ENCODE measurements around the gene DNAJA3. TPM values are rescaled to one million over a fixed set of nuclear protein-coding genes. Genes with fewer than 3 reads are reported as not detected.

Gene DNAJA3
- total RNA-seq, 4 donors from 2014 or later, result 24.8 to 42.4 (median 31.8) TPM

DNA sequence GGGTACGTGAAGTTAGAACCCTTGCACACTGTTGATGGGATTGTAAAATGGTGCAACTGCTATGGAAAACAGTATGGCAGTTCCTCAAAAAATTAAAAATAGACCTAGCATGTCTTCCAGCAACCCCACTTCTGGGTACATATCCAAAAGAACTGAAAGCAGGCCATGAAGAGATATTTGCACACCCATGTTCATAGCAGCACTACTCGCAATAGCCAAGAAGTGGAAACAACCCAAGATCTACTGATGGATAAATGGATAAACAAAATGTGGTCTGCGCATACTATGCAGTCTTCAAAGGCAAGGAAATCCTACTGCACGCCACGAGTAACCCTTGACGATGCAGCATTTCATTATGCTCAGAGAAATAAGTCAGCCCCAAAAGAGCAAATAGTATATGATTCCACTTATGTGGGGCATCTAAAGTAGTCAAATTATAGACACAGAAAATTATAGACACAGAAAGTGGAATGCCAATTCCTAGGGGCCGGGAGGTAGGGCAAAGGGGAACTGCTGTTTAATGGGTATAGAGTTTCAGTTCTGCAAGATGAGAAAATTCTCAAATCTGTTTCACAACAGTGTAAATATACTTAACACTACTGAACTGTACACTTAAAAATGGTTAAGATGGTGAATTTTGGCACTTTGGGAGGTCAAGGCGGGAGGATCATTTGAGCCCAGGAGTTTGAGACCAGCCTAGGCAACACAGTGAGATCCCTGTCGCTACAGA lies 26.5 kb upstream of the DNAJA3 start:
- TF ChIP-seq, protein P1, sequence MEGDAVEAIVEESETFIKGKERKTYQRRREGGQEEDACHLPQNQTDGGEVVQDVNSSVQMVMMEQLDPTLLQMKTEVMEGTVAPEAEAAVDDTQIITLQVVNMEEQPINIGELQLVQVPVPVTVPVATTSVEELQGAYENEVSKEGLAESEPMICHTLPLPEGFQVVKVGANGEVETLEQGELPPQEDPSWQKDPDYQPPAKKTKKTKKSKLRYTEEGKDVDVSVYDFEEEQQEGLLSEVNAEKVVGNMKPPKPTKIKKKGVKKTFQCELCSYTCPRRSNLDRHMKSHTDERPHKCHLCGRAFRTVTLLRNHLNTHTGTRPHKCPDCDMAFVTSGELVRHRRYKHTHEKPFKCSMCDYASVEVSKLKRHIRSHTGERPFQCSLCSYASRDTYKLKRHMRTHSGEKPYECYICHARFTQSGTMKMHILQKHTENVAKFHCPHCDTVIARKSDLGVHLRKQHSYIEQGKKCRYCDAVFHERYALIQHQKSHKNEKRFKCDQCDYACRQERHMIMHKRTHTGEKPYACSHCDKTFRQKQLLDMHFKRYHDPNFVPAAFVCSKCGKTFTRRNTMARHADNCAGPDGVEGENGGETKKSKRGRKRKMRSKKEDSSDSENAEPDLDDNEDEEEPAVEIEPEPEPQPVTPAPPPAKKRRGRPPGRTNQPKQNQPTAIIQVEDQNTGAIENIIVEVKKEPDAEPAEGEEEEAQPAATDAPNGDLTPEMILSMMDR (IDR thresholded peaks at IDR 0.05; ENCODE audit: low read depth), result no peak

DNA sequence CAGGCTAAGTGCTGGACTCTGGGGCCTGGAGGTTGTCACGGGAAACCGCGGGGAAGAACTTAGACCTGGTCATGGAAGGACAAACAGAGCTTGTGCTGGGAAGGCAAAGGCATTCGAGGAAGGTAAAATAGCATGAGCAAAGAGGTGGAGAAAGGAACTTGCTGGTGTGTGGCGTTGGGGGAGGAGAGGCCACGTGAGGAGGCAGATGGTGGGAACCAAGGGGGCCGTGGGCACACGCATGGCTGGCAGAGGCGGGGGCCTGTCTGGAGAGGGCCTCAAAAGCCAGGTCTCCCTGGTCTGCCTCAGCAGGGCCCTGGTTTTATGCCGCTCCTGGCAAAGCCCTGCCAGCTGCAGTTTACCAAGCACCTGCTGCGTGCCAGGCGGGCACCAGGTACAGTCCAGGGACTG lies 24.6 kb upstream of the DNAJA3 start:
- TF ChIP-seq, protein P1 (IDR thresholded peaks at IDR 0.05; ENCODE audit: low read depth), result no peak

DNA sequence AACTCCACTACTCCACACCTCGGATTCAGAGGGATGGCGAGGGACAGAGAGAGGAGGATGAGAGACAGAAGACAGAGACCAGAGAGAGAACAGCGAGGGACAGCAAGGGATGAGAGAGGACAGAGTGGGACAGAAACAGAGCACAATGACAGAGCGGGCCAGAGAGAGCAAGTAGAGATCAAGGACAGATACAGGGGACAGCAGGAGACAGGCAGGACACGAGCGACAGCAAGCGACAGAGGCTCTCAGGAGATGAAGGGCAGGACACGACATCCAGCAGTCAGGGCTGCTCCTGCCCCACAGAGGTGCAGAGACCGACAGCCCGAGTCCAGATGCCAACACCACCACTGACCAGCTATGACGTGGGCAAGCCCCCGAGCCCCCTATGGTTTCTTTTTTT lies 24.2 kb upstream of the DNAJA3 start:
- TF ChIP-seq, protein P1 (IDR thresholded peaks at IDR 0.05; ENCODE audit: low read depth), result no peak

DNA sequence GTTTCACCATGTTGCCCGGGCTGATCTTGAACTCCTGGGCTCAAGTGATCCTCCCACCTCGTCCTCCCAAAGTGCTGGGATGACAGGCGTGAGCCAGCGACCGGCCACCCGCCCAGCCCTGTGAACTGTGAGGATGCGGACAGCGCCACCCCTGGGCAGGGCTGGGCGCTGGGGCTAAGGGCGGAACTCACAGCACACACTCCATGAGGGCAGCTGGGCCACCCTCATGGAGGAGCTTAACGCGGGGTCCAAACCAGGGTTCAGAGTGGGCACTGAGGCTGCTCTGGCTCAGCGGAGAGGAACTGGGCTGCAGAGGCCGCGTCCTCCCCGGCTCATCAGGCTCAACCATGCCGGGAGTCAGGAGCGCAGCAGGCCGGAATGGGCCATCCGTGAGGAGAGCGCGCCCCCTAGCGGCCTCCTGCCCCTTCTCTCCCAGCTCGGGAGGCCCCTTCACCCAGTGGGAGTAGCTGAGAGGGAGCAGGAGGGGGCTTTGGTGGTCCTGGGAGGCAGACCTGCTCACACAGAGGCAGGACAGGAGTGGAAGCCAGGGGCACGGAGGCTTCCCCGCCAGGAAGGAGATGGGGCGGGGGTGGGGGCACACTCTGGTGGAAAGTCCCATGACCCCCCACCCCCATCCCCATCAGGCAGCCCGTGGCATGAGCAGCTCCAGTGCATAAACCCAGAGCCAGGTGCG lies 23.1 kb upstream of the DNAJA3 start:
- TF ChIP-seq, protein P1 (IDR thresholded peaks at IDR 0.05; ENCODE audit: low read depth), result no peak

DNA sequence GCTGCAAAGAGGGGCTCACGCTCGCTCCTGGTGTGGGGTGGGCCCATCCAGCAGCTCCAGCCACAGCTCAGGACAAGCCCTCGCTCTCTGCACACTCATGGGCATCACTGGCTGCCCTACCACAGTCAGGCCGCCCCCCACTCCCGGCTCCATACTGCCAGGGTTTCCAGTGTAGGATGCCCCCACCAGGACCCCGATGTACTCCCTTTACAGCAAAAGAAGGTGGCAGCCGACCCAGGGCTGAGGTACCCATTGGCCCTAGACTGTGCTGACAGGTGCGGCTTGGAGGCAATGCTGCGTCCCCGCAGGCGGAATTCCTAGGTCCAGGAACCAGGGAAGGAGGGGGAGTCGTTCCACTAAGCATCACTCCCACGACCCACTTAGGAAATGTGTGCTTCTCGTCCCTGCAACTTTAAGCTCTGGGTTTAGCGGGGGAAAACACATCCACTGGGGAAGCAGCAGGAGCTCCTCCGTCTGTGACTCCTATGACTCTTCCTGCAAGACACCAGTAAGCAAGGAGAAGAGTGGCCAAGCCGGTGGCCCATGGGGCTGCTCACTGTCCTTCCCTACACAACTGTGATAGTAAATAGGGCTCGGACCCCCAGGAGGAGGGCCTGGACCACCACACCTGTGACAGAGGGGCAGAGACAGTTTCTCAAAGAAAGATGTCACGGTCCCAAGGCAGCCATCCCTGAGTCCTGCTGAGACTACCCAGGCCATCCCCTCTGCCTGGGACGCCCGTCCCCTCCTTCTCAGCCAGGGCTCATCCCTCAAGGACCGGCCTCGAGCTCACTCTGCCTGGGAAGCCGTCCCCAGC lies 22.3 kb upstream of the DNAJA3 start:
- TF ChIP-seq, protein P1 (IDR thresholded peaks at IDR 0.05; ENCODE audit: low read depth), result no peak

DNA sequence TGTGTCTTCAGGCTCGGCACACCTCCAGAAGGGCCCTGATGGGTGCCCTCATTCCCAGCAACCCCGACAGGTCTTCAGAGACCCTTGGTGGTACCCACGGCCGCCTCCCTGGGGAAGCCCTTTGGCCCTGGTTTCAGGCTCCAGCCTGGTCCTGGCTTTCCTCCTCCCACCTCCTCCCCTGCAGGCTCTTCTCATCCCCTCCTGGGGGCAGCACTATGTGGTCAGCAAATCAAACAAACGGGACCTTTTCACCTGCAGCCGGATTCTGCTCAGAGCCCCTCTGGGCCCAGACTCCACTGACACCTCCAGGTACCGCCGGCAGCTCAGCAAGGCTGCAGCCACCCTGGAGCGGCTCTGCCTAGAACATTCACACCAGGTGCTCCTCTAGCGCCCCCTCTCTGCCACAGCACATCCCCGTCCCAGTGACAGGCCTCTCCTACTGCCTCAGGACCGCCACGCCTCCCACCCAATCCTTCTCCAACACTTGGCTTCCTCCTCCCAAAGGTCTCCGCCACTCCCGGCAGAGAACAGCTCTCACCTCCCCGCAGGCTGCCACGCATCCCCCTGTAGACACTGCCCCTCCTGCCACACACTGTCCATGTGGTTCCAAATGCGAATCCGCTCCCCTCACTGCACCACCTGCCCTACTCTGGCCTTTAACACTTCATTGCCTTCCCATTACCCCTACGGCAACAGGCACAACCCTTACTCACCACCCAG lies 21.3 kb upstream of the DNAJA3 start:
- TF ChIP-seq, protein P1 (IDR thresholded peaks at IDR 0.05; ENCODE audit: low read depth), result no peak
